GM18907 (cell line): ENCODE data around the gene SHISA5.

Experiments used
- ATAC-seq: cut with Tn5 transposase; IDR thresholded peaks from one replicate; pipeline ENCODE4 v1.9.1; 2021; ENCODE audit warnings: mild to moderate bottlenecking, moderate library complexity; ENCODE audit not compliant: unreplicated experiment

Gene SHISA5

GRCh38 chr3:48432411-48433371 is 71.3 kb downstream of the SHISA5 start:
- no peak for ATAC-seq

- no peak for ATAC-seq
Observed at GRCh38 chr3:48431224-48432029, 72.5 kb downstream of the SHISA5 start.

GRCh38 chr3:48430708-48431101 is 73.3 kb downstream of the SHISA5 start:
- no peak for ATAC-seq

- ATAC-seq = no peak
Observed at GRCh38 chr3:48429960-48430707, 73.8 kb downstream of the SHISA5 start, which contains the start of gene PLXNB1. Gene PLXNB1, minus strand, starts transcription at chr3:48430086. Its CDS starts 5,475 bp downstream, at chr3:48424611.

GRCh38 chr3:48429317-48429959 is 74.5 kb downstream of the SHISA5 start:
- peak; percentile 39 for ATAC-seq

GRCh38 chr3:48428572-48429316 is 75.2 kb downstream of the SHISA5 start:
- peak; percentile 39 for ATAC-seq

- no peak for ATAC-seq
Observed at GRCh38 chr3:48428088-48428571, 75.8 kb downstream of the SHISA5 start.

- ATAC-seq = no peak
Observed at GRCh38 chr3:48427630-48427962, 76.4 kb downstream of the SHISA5 start.

GRCh38 chr3:48426944-48427629 is 76.9 kb downstream of the SHISA5 start:
- ATAC-seq = no peak

GRCh38 chr3:48426401-48426909 is 77.5 kb downstream of the SHISA5 start:
- no peak for ATAC-seq

GRCh38 chr3:48425281-48425812 is 78.6 kb downstream of the SHISA5 start:
- no peak for ATAC-seq

GRCh38 chr3:48423883-48424695 is 79.9 kb downstream of the SHISA5 start:
- ATAC-seq = no peak

- no peak for ATAC-seq
Observed at GRCh38 chr3:48423241-48423882, 80.6 kb downstream of the SHISA5 start.

GRCh38 chr3:48422681-48423080 is 81.3 kb downstream of the SHISA5 start:
- ATAC-seq = no peak

GRCh38 chr3:48422272-48422671 is 81.7 kb downstream of the SHISA5 start:
- no peak for ATAC-seq

- no peak for ATAC-seq
Observed at GRCh38 chr3:48420561-48420960, 83.4 kb downstream of the SHISA5 start.

GRCh38 chr3:48419597-48419996 is 84.4 kb downstream of the SHISA5 start:
- no peak for ATAC-seq
